Measurements from ENCODE around the gene UBE2S. TPM values are rescaled to one million over a fixed set of nuclear protein-coding genes. Genes with fewer than 3 reads are reported as not detected.
A peak's percentile ranks its signal among the peaks of the same experiment; 100 is the strongest.
"Not testable (repeated sequence)": the region's sequence is repeated elsewhere in the genome, so short reads cannot be mapped to it uniquely, and the experiment has no call there.

UBE2S gene
- polyA plus RNA-seq (ENCODE audit: insufficient read length in 4 of 4): 10 to 100 TPM; 42.3 to 56.0 (median 48.8) TPM

- not testable (repeated sequence) for DNase-seq (ENCODE audit: low read depth in 4 of 4, low spot score in 3 of 4)
These were observed at the start of gene UBE2S for GRCh38 chr19:55407550-55407799. Gene UBE2S, minus strand, starts transcription at chr19:55407788. Its CDS starts 199 bp downstream, at chr19:55407589.

- no peak for DNase-seq (ENCODE audit: low read depth in 4 of 4, low spot score in 3 of 4)
These were observed 48.8 kb upstream of the UBE2S start for GRCh38 chr19:55456347-55456746.

GRCh38 chr19:55455576-55456235 lies 48.1 kb upstream of the UBE2S start:
- DNase-seq (ENCODE audit: low read depth in 4 of 4, low spot score in 3 of 4): no peak

GRCh38 chr19:55454787-55455243 lies 47.2 kb upstream of the UBE2S start:
- no peak for DNase-seq (ENCODE audit: low read depth in 4 of 4, low spot score in 3 of 4)

GRCh38 chr19:55453511-55454260 lies 46.1 kb upstream of the UBE2S start:
- DNase-seq (ENCODE audit: low read depth in 4 of 4, low spot score in 3 of 4): no peak

GRCh38 chr19:55452749-55453346 lies 45.3 kb upstream of the UBE2S start:
- peak; percentile 74 to 83 (median 82) for DNase-seq (ENCODE audit: low read depth in 4 of 4, low spot score in 3 of 4)

GRCh38 chr19:55451965-55452748 lies 44.6 kb upstream of the UBE2S start:
- no peak for DNase-seq (ENCODE audit: low read depth in 4 of 4, low spot score in 3 of 4)

GRCh38 chr19:55451163-55451964 lies 43.8 kb upstream of the UBE2S start:
- no peak for DNase-seq (ENCODE audit: low read depth in 4 of 4, low spot score in 3 of 4)

- no peak for DNase-seq (ENCODE audit: low read depth in 4 of 4, low spot score in 3 of 4)
These were observed 41.9 kb upstream of the UBE2S start for GRCh38 chr19:55449469-55449868.

GRCh38 chr19:55448175-55448490 lies 40.5 kb upstream of the UBE2S start:
- not testable (repeated sequence) for DNase-seq (ENCODE audit: low read depth in 4 of 4, low spot score in 3 of 4)

GRCh38 chr19:55447421-55448174 lies 40.0 kb upstream of the UBE2S start:
- no peak for DNase-seq (ENCODE audit: low read depth in 4 of 4, low spot score in 3 of 4)

GRCh38 chr19:55446060-55446459 lies 38.5 kb upstream of the UBE2S start:
- DNase-seq (ENCODE audit: low read depth in 4 of 4, low spot score in 3 of 4): no peak

GRCh38 chr19:55444646-55445045 lies 37.1 kb upstream of the UBE2S start:
- DNase-seq (ENCODE audit: low read depth in 4 of 4, low spot score in 3 of 4): no peak

- DNase-seq (ENCODE audit: low read depth in 4 of 4, low spot score in 3 of 4): no peak
These were observed 36.4 kb upstream of the UBE2S start for GRCh38 chr19:55443824-55444480.

GRCh38 chr19:55443045-55443823 lies 35.6 kb upstream of the UBE2S start, which contains the start of gene SHISA7:
Gene SHISA7, minus strand, starts transcription at chr19:55443300. Its CDS starts 437 bp downstream, at chr19:55442863.
- no peak for DNase-seq (ENCODE audit: low read depth in 4 of 4, low spot score in 3 of 4)

- DNase-seq (ENCODE audit: low read depth in 4 of 4, low spot score in 3 of 4): no peak
These were observed 34.9 kb upstream of the UBE2S start for GRCh38 chr19:55442372-55442961.

- no peak for DNase-seq (ENCODE audit: low read depth in 4 of 4, low spot score in 3 of 4)
These were observed 34.2 kb upstream of the UBE2S start for GRCh38 chr19:55441692-55442321.

All from left renal pelvis (tissue), 4 donors.